ENCODE measurements around the gene FMN2. TPM values are rescaled to one million over a fixed set of nuclear protein-coding genes. Genes with fewer than 3 reads are reported as not detected.
"Not testable (repeated sequence)": the region's sequence is repeated elsewhere in the genome, so short reads cannot be mapped to it uniquely, and the experiment has no call there.

The FMN2 gene
- total RNA-seq, 1 donor from 2014 or later = 3.5 TPM

GRCh38 chr1:240171907-240172306 lies 80.2 kb downstream of the FMN2 start:
- H3K4me1 Mint-ChIP-seq (ENCODE audit: low read depth) = peaks cover 3% of the 10 kb centered on the region
- no peaks in the 10 kb centered on the region for H3K27me3 Mint-ChIP-seq (ENCODE audit: low read depth)
- H3K4me3 Mint-ChIP-seq (ENCODE audit: unreplicated experiment) = no peak overlapping the region
- no peak for DNase-seq (ENCODE audit: low spot score)
- TF ChIP-seq, protein P1, sequence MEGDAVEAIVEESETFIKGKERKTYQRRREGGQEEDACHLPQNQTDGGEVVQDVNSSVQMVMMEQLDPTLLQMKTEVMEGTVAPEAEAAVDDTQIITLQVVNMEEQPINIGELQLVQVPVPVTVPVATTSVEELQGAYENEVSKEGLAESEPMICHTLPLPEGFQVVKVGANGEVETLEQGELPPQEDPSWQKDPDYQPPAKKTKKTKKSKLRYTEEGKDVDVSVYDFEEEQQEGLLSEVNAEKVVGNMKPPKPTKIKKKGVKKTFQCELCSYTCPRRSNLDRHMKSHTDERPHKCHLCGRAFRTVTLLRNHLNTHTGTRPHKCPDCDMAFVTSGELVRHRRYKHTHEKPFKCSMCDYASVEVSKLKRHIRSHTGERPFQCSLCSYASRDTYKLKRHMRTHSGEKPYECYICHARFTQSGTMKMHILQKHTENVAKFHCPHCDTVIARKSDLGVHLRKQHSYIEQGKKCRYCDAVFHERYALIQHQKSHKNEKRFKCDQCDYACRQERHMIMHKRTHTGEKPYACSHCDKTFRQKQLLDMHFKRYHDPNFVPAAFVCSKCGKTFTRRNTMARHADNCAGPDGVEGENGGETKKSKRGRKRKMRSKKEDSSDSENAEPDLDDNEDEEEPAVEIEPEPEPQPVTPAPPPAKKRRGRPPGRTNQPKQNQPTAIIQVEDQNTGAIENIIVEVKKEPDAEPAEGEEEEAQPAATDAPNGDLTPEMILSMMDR (IDR thresholded peaks at IDR 0.05) = no peak
- no peaks in the 10 kb centered on the region for H3K36me3 Mint-ChIP-seq (ENCODE audit: low read depth)
- no peak overlapping the region for H3K27ac Mint-ChIP-seq (ENCODE audit: unreplicated experiment)
- H3K9me3 Mint-ChIP-seq (ENCODE audit: low read depth) = no peaks in the 10 kb centered on the region

- Mint-ChIP-seq H3K4me1 (ENCODE audit: low read depth) (peaks cover 3% of the 10 kb centered on the region), H3K4me3 (ENCODE audit: unreplicated experiment) (no peak overlapping the region)
- DNase-seq (ENCODE audit: low spot score) = no peak
Measured at GRCh38 chr1:240173836-240174235, 82.2 kb downstream of the FMN2 start.

GRCh38 chr1:240174734-240175133 lies 83.1 kb downstream of the FMN2 start:
- H3K36me3 Mint-ChIP-seq (ENCODE audit: low read depth) = peaks cover 1% of the 10 kb centered on the region
- TF ChIP-seq, protein P1 (IDR thresholded peaks at IDR 0.05) = no peak

More at GRCh38 chr1:240173836-240174235, 82.2 kb downstream of the FMN2 start:
- Mint-ChIP-seq H3K27me3 (ENCODE audit: low read depth) (no peaks in the 10 kb centered on the region), H3K27ac (ENCODE audit: unreplicated experiment) (peak overlapping the region; percentile 49), H3K36me3 (ENCODE audit: low read depth) (peaks cover 1% of the 10 kb centered on the region), H3K9me3 (ENCODE audit: low read depth) (no peaks in the 10 kb centered on the region)
- TF ChIP-seq, protein P1 (IDR thresholded peaks at IDR 0.05) = no peak

GRCh38 chr1:240178366-240178765 lies 86.7 kb downstream of the FMN2 start:
- no peaks in the 10 kb centered on the region for H3K27me3 Mint-ChIP-seq (ENCODE audit: low read depth)
- TF ChIP-seq, protein P1 (IDR thresholded peaks at IDR 0.05) = no peak
- no peak overlapping the region for H3K27ac Mint-ChIP-seq (ENCODE audit: unreplicated experiment)
- no peaks in the 10 kb centered on the region for H3K9me3 Mint-ChIP-seq (ENCODE audit: low read depth)
- H3K4me3 Mint-ChIP-seq (ENCODE audit: unreplicated experiment) = no peak overlapping the region
- H3K36me3 Mint-ChIP-seq (ENCODE audit: low read depth) = peaks cover 1% of the 10 kb centered on the region
- DNase-seq (ENCODE audit: low spot score) = no peak
- peaks cover 3% of the 10 kb centered on the region for H3K4me1 Mint-ChIP-seq (ENCODE audit: low read depth)

More at GRCh38 chr1:240174734-240175133, 83.1 kb downstream of the FMN2 start:
- Mint-ChIP-seq H3K9me3 (ENCODE audit: low read depth) (no peaks in the 10 kb centered on the region), H3K4me1 (ENCODE audit: low read depth) (peaks cover 3% of the 10 kb centered on the region), H3K4me3 (ENCODE audit: unreplicated experiment) (no peak overlapping the region), H3K27ac (ENCODE audit: unreplicated experiment) (no peak overlapping the region), H3K27me3 (ENCODE audit: low read depth) (no peaks in the 10 kb centered on the region)
- no peak for DNase-seq (ENCODE audit: low spot score)

DNA sequence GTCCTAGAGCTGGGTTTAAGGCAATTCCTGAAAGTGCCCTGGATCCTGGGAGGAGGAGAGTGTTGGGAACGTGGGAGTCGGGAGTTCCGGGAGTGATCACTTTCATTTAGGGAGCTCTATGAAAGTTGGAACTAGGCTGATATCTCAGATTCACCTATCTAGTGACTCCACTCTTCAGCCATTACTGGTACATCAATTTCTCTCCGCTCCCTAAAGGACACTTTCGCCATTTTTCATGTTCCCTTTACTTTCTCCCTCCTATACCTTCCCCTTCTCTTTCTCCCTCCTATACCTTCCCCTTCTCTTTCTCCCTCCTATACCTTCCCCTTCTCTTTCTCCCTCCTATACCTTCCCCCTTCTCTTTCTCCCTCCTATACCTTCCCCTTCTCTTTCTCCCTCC lies 93.0 kb downstream of the FMN2 start:
- not testable (repeated sequence) for DNase-seq (ENCODE audit: low spot score); H3K27me3 Mint-ChIP-seq (ENCODE audit: low read depth); H3K9me3 Mint-ChIP-seq (ENCODE audit: low read depth); H3K27ac Mint-ChIP-seq (ENCODE audit: unreplicated experiment); H3K4me1 Mint-ChIP-seq (ENCODE audit: low read depth); H3K4me3 Mint-ChIP-seq (ENCODE audit: unreplicated experiment); H3K36me3 Mint-ChIP-seq (ENCODE audit: low read depth)

- Mint-ChIP-seq H3K27me3 (ENCODE audit: low read depth) (no peaks in the 10 kb centered on the region), H3K4me1 (ENCODE audit: low read depth) (peaks cover 13% of the 10 kb centered on the region), H3K9me3 (ENCODE audit: low read depth) (no peaks in the 10 kb centered on the region), H3K27ac (ENCODE audit: unreplicated experiment) (no peak overlapping the region), H3K4me3 (ENCODE audit: unreplicated experiment) (no peak overlapping the region), H3K36me3 (ENCODE audit: low read depth) (no peaks in the 10 kb centered on the region)
- no peak for DNase-seq (ENCODE audit: low spot score)
- TF ChIP-seq, protein P1 (IDR thresholded peaks at IDR 0.05) = no peak
Measured at GRCh38 chr1:240188139-240188538, 96.5 kb downstream of the FMN2 start.
